ENCODE results near the gene FFAR4. TPM values are rescaled to one million over a fixed set of nuclear protein-coding genes. Genes with fewer than 3 reads are reported as not detected.

Gene FFAR4
- total and polyA plus RNA-seq, 2 experiments from 2014 or later, result not detected

- Histone ChIP-seq H3F3A (ENCODE audit: insufficient read depth) (no peaks in the 10 kb centered on the region), H3K9ac (no peak overlapping the region), H3K4me2 (ENCODE audit: unreplicated experiment) (no peak overlapping the region), H3K36me3 (ENCODE audit: low read depth) (no peaks in the 10 kb centered on the region), H4K20me1 (ENCODE audit: insufficient read depth) (no peaks in the 10 kb centered on the region), H3K4me3 (no peak overlapping the region), H3K27me3 (replicated peaks; ENCODE audit: insufficient read depth) (peaks cover 3% of the 10 kb centered on the region; the same call in 1 of the 2 replicates), H3K9me2 (ENCODE audit: insufficient read depth) (no peaks in the 10 kb centered on the region), H3K9me3 (ENCODE audit: low read depth) (no peaks in the 10 kb centered on the region), H2AFZ (no peak overlapping the region), H3K4me1 (ENCODE audit: insufficient read depth) (no peaks in the 10 kb centered on the region), H3K27ac (no peak overlapping the region), H3K79me2 (ENCODE audit: insufficient read depth) (no peaks in the 10 kb centered on the region)
- no peak for DNase-seq
- TF ChIP-seq EZH2 (IDR thresholded peaks at IDR 0.05; ENCODE audit: insufficient read depth, poor library complexity, severe bottlenecking) (no peak), EZH2phosphoT487 (IDR thresholded peaks at IDR 0.05; ENCODE audit: insufficient read depth, low read depth) (no peak)
- in situ Hi-C loops (cut with MboI), result no loop called here
- 77 to 80% methylated on average over 7 of the region's 7 CpGs for WGBS, 2 experiments (ENCODE audit: low coverage in 1 of 2, low lambda C conversion rate in 2 of 2, missing lambda C conversion rate in 2 of 2)
These were observed 18.0 kb downstream of the FFAR4 start for GRCh38 chr10:93584445-93584844.

- no peak for DNase-seq
- H4K20me1 ChIP-seq (ENCODE audit: insufficient read depth), result no peaks in the 10 kb centered on the region
- H3K27me3 ChIP-seq (replicated peaks; ENCODE audit: insufficient read depth), result peaks cover 8% of the 10 kb centered on the region
- no peaks in the 10 kb centered on the region for H3F3A ChIP-seq (ENCODE audit: insufficient read depth)
- no peaks in the 10 kb centered on the region for H3K4me1 ChIP-seq (ENCODE audit: insufficient read depth)
- H3K36me3 ChIP-seq (ENCODE audit: low read depth), result no peaks in the 10 kb centered on the region
- no peaks in the 10 kb centered on the region for H3K9me3 ChIP-seq (ENCODE audit: low read depth)
- H3K4me2 ChIP-seq (ENCODE audit: unreplicated experiment), result no peak overlapping the region
- in situ Hi-C loops (cut with MboI), result no loop called here
- no peak overlapping the region for H2AFZ ChIP-seq
- WGBS, 2 experiments (ENCODE audit: low coverage in 1 of 2, low lambda C conversion rate in 2 of 2, missing lambda C conversion rate in 2 of 2), result 49 to 54% methylated on average over 15 of the region's 15 CpGs
- H3K9ac ChIP-seq, result no peak overlapping the region
- H3K27ac ChIP-seq, result no peak overlapping the region
- H3K79me2 ChIP-seq (ENCODE audit: insufficient read depth), result no peaks in the 10 kb centered on the region
- H3K9me2 ChIP-seq (ENCODE audit: insufficient read depth), result no peaks in the 10 kb centered on the region
- no peak overlapping the region for H3K4me3 ChIP-seq
- TF ChIP-seq EZH2 (IDR thresholded peaks at IDR 0.05; ENCODE audit: insufficient read depth, poor library complexity, severe bottlenecking), result no peak
- TF ChIP-seq EZH2phosphoT487 (IDR thresholded peaks at IDR 0.05; ENCODE audit: insufficient read depth, low read depth), result no peak
These were observed 23.4 kb downstream of the FFAR4 start for GRCh38 chr10:93589648-93590562.

DNA sequence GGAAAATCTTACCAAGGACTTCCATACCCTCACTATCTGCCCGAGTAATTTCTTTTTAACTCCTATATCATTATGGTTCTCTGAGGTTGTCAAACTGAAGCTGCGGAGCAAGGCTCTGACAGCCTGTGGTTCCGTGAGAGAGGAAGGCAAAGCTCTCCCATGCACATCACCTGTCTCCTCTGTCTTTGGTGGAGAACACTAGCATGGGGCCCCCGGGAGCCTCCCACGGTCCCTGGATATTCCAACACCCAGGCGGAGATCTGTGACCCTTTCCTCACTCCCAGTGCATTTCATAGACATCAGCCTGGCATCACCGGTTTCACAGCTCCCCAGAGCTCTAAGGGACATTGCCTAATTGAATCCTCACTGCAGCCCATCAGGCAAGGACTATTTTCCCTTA, 24.2 kb downstream of the FFAR4 start:
- H3K36me3 ChIP-seq (ENCODE audit: low read depth), result no peaks in the 10 kb centered on the region
- H3K4me1 ChIP-seq (ENCODE audit: insufficient read depth), result no peaks in the 10 kb centered on the region
- H3K4me2 ChIP-seq (ENCODE audit: unreplicated experiment), result no peak overlapping the region
- H3K9ac ChIP-seq, result no peak overlapping the region
- no peaks in the 10 kb centered on the region for H3F3A ChIP-seq (ENCODE audit: insufficient read depth)
- H3K27ac ChIP-seq, result no peak overlapping the region
- no peaks in the 10 kb centered on the region for H3K9me3 ChIP-seq (ENCODE audit: low read depth)
- H2AFZ ChIP-seq, result no peak overlapping the region
- no peaks in the 10 kb centered on the region for H3K79me2 ChIP-seq (ENCODE audit: insufficient read depth)
- in situ Hi-C loops (cut with MboI), result no loop called here
- H3K4me3 ChIP-seq, result no peak overlapping the region
- H4K20me1 ChIP-seq (ENCODE audit: insufficient read depth), result no peaks in the 10 kb centered on the region
- 22 to 26% methylated on average over 7 of the region's 7 CpGs for WGBS, 2 experiments (ENCODE audit: low coverage in 1 of 2, low lambda C conversion rate in 2 of 2, missing lambda C conversion rate in 2 of 2)
- no peaks in the 10 kb centered on the region for H3K9me2 ChIP-seq (ENCODE audit: insufficient read depth)
- no peak for TF ChIP-seq EZH2 (IDR thresholded peaks at IDR 0.05; ENCODE audit: insufficient read depth, poor library complexity, severe bottlenecking)
- no peak for TF ChIP-seq EZH2phosphoT487 (IDR thresholded peaks at IDR 0.05; ENCODE audit: insufficient read depth, low read depth)
- H3K27me3 ChIP-seq (replicated peaks; ENCODE audit: insufficient read depth), result peaks cover 5% of the 10 kb centered on the region
- no peak for DNase-seq

DNA sequence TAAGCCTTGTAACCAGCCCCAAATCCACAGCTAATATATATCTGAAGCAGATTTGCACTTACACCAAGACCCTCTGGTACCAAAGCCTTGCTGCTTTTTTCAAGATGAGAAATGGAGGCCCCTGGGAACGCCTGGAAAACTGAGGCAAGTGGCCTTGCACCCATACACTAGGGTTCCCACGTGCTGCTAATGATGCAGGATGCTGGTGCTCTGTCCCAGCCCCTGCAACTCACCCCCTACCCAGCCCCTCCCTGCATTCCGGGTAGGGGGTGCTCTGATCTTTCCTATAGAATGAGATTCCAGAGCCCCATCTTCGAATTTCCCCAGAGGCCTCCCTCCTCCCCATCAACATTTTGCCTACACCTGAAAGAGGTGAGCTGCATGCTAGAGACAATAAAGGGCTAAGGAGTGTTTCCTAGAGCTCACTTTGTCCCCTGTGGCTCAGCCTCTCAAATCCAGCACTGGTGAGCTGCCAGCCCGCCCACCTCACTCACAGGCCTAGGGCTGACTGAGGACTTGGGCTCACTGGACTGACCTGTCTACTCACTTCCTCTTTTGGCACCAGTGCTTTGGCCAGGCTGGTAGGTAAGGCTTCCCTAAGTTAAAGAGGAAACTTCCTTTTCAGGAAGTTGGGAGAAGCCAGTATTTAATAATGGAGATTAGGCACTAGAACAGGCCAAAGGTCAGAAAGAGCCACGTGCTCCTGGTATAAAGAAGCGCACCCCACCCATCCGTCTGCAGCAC, 24.8 kb downstream of the FFAR4 start:
- no peaks in the 10 kb centered on the region for H3K79me2 ChIP-seq (ENCODE audit: insufficient read depth)
- H3K9me2 ChIP-seq (ENCODE audit: insufficient read depth), result no peaks in the 10 kb centered on the region
- TF ChIP-seq EZH2phosphoT487 (IDR thresholded peaks at IDR 0.05; ENCODE audit: insufficient read depth, low read depth) (no peak), EZH2 (IDR thresholded peaks at IDR 0.05; ENCODE audit: insufficient read depth, poor library complexity, severe bottlenecking) (no peak)
- no peak overlapping the region for H3K27ac ChIP-seq
- H2AFZ ChIP-seq, result no peak overlapping the region
- H3F3A ChIP-seq (ENCODE audit: insufficient read depth), result no peaks in the 10 kb centered on the region
- H4K20me1 ChIP-seq (ENCODE audit: insufficient read depth), result no peaks in the 10 kb centered on the region
- 57 to 62% methylated on average over 8 of the region's 8 CpGs for WGBS, 2 experiments (ENCODE audit: low coverage in 1 of 2, low lambda C conversion rate in 2 of 2, missing lambda C conversion rate in 2 of 2)
- H3K9ac ChIP-seq, result no peak overlapping the region
- no peak overlapping the region for H3K4me3 ChIP-seq
- no peaks in the 10 kb centered on the region for H3K4me1 ChIP-seq (ENCODE audit: insufficient read depth)
- DNase-seq, result no peak
- H3K4me2 ChIP-seq (ENCODE audit: unreplicated experiment), result no peak overlapping the region
- in situ Hi-C loops (cut with MboI), result no loop called here
- no peaks in the 10 kb centered on the region for H3K9me3 ChIP-seq (ENCODE audit: low read depth)
- peaks cover 5% of the 10 kb centered on the region for H3K27me3 ChIP-seq (replicated peaks; ENCODE audit: insufficient read depth)
- H3K36me3 ChIP-seq (ENCODE audit: low read depth), result no peaks in the 10 kb centered on the region

Data from GM23248 (cell line).